Osteocyte (in vitro differentiated cells): ENCODE measurements around the gene TJP1. TPM values are rescaled to one million over a fixed set of nuclear protein-coding genes. Genes with fewer than 3 reads are reported as not detected.

Experiments
- DNase-seq: peaks from one replicate; pipeline ENCODE4 v3.0.0; 2021; ENCODE audit warnings: mixed read lengths; ENCODE audit not compliant: unreplicated experiment; ENCODE audit errors: extremely low spot score
- H3K27ac Mint-ChIP-seq: one replicate; pipeline ENCODE4 v1.8.0; 2021; ENCODE audit warnings: mild to moderate bottlenecking, mixed read lengths; ENCODE audit not compliant: unreplicated experiment
- H3K27me3 Mint-ChIP-seq: one replicate; pipeline ENCODE4 v1.8.0; 2021; ENCODE audit warnings: mixed read lengths; ENCODE audit not compliant: unreplicated experiment
- H3K36me3 Mint-ChIP-seq: one replicate; pipeline ENCODE4 v1.8.0; 2021; ENCODE audit warnings: mixed read lengths; ENCODE audit not compliant: unreplicated experiment
- H3K4me1 Mint-ChIP-seq: one replicate; pipeline ENCODE4 v1.8.0; 2021; ENCODE audit warnings: mixed read lengths; ENCODE audit not compliant: unreplicated experiment
- H3K4me3 Mint-ChIP-seq: one replicate; pipeline ENCODE4 v1.8.0; 2021; ENCODE audit warnings: mild to moderate bottlenecking, moderate library complexity, mixed read lengths; ENCODE audit not compliant: unreplicated experiment
- H3K9me3 Mint-ChIP-seq: one replicate; pipeline ENCODE4 v1.8.0; 2021; ENCODE audit warnings: mixed read lengths; ENCODE audit not compliant: unreplicated experiment
- total RNA-seq: library from RNA; stranded (reverse); gene quantifications from 2 replicates; pipeline ENCODE4 v1.2.1, GENCODE V29; 2021
- TF ChIP-seq, protein P1 (sequence below): fragments of 200-600 bp; sonication (generic); IDR thresholded peaks from 2 replicates; pipeline ENCODE4 v1.5.0; 2021; ENCODE audit warnings: antibody characterized with exemption, mild to moderate bottlenecking, moderate library complexity

TJP1 gene
- total RNA-seq, 1 donor from 2014 or later, result 113 TPM

DNA sequence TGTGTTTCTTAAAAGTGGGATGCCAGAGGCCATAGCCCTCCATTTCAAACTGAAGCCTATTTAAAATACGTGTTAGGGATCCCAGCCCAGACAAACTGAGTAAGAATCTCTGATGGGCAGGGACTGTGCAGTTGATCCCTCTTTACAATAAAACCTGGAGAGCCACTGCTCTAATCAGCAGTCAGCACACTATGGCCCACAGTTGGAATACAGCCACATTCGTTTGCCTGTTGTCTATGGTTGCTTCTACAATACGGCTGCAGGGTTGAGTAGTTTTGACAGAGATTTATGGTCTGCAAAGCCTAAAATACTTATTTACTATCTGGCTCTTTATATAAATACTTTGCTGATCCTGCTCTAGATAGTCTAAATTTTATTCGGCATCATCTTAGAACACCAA lies 32.4 kb downstream of the TJP1 start:
- no peak overlapping the region for H3K4me3 Mint-ChIP-seq
- H3K27me3 Mint-ChIP-seq, result no peaks in the 10 kb centered on the region
- H3K27ac Mint-ChIP-seq, result no peak overlapping the region
- H3K4me1 Mint-ChIP-seq, result peaks cover 75% of the 10 kb centered on the region
- peaks cover 3% of the 10 kb centered on the region for H3K9me3 Mint-ChIP-seq
- peaks cover 16% of the 10 kb centered on the region for H3K36me3 Mint-ChIP-seq
- TF ChIP-seq, protein P1, sequence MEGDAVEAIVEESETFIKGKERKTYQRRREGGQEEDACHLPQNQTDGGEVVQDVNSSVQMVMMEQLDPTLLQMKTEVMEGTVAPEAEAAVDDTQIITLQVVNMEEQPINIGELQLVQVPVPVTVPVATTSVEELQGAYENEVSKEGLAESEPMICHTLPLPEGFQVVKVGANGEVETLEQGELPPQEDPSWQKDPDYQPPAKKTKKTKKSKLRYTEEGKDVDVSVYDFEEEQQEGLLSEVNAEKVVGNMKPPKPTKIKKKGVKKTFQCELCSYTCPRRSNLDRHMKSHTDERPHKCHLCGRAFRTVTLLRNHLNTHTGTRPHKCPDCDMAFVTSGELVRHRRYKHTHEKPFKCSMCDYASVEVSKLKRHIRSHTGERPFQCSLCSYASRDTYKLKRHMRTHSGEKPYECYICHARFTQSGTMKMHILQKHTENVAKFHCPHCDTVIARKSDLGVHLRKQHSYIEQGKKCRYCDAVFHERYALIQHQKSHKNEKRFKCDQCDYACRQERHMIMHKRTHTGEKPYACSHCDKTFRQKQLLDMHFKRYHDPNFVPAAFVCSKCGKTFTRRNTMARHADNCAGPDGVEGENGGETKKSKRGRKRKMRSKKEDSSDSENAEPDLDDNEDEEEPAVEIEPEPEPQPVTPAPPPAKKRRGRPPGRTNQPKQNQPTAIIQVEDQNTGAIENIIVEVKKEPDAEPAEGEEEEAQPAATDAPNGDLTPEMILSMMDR, result no peak
- no peak for DNase-seq

DNA sequence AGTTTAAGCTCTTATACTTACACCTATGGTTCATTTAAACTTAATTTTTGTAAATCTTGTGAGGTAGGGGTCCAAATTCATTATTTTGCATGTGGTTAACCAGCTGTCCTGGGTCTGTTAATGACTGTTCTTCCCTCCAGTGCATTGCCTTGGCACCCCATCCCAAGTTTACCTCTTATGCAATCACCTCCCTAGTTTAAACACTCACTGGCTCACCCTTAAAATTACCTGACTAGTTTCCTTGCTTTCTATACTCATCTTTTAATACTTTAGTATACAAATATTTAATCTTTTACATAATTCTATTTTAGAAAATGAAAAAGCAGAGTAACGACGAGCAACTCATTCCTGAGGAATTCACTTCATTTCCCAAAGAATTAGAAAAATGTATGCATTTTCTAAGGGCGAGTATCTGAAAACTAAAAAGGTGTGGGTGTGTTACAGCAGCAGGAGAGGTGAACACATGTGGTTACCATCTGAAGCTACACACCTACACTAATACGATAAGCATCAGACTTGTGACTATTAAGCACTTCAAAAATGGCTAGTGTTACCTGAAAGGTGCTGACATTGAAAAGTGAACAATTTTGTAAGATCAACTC lies 33.7 kb downstream of the TJP1 start:
- H3K36me3 Mint-ChIP-seq, result peaks cover 9% of the 10 kb centered on the region
- H3K27me3 Mint-ChIP-seq, result no peaks in the 10 kb centered on the region
- TF ChIP-seq, protein P1, result no peak
- no peak for DNase-seq
- H3K4me3 Mint-ChIP-seq, result no peak overlapping the region
- peaks cover 3% of the 10 kb centered on the region for H3K9me3 Mint-ChIP-seq
- H3K4me1 Mint-ChIP-seq, result peaks cover 73% of the 10 kb centered on the region
- no peak overlapping the region for H3K27ac Mint-ChIP-seq

DNA sequence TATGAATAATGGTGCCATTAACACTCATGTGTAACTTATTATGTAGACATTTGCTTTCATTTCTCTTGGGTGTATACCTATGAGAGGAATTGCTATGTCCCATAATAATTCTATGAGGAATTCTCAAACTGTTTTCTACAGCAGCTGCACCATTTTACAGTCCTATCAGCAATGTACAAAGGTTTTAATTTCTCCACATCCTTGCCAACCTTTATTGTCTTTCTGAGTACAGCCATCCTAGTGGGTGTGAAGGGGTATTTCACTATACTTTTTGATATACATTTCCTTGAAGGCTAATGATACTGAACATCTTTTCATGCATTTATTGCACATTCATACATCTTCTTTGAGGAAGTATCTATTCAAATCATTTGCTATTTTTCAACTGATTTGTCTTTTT lies 34.5 kb downstream of the TJP1 start:
- no peak for DNase-seq
- TF ChIP-seq, protein P1, result no peak
- Mint-ChIP-seq H3K36me3 (peaks cover 5% of the 10 kb centered on the region), H3K27me3 (no peaks in the 10 kb centered on the region), H3K27ac (no peak overlapping the region), H3K4me1 (peaks cover 70% of the 10 kb centered on the region), H3K4me3 (no peak overlapping the region), H3K9me3 (no peaks in the 10 kb centered on the region)

DNA sequence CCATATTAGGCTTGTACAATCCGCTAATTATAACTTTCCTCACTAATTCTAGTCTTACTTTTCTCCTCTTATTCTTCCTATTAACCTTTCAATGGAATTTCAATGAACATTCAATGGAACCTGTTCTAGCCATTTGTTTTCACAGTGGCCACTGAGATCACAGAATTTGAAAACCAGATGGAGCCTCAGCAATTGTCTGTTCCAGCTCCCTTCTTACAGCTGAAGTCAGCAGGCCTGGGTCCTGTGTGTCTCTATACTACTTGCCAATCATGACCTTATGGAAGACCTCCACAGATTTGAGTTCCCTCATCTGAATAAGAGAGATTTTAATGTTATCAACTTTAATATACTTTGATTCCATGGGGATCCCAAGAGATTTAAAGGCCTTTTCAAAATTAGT lies 36.6 kb downstream of the TJP1 start:
- no peaks in the 10 kb centered on the region for H3K27me3 Mint-ChIP-seq
- H3K4me1 Mint-ChIP-seq, result peaks cover 68% of the 10 kb centered on the region
- H3K36me3 Mint-ChIP-seq, result peaks cover 17% of the 10 kb centered on the region
- TF ChIP-seq, protein P1, result no peak
- DNase-seq, result no peak
- H3K27ac Mint-ChIP-seq, result peak overlapping the region; percentile 72
- H3K9me3 Mint-ChIP-seq, result peaks cover 9% of the 10 kb centered on the region
- H3K4me3 Mint-ChIP-seq, result no peak overlapping the region

DNA sequence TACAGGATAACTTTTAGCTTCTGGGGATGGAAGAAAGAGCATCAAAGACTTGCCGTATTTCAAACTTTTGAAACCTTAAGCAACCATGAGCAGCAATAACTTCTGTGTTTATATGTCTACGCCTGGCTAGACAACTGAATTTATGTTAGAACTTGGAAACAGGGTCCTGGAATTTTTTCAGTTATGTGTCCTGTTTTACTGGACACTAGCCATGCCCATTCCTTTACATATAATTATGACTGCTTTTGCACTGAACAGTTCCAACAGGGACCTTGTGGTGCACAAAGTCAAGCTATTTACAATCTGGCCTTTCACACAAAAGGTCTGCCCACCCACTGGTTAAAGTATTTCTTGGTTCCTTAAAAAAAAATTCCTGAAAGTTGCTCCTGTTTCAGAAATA lies 37.1 kb downstream of the TJP1 start:
- H3K27me3 Mint-ChIP-seq, result no peaks in the 10 kb centered on the region
- no peak for DNase-seq
- no peak overlapping the region for H3K4me3 Mint-ChIP-seq
- peaks cover 12% of the 10 kb centered on the region for H3K9me3 Mint-ChIP-seq
- H3K36me3 Mint-ChIP-seq, result peaks cover 17% of the 10 kb centered on the region
- peak overlapping the region; percentile 72 for H3K27ac Mint-ChIP-seq
- TF ChIP-seq, protein P1, result no peak
- peaks cover 66% of the 10 kb centered on the region for H3K4me1 Mint-ChIP-seq
